ENCODE results near the gene L3MBTL4.

Gene L3MBTL4

GRCh38 chr18:6222271-6222670, 192.4 kb downstream of the L3MBTL4 start:
- H3K4me3 ChIP-seq (replicated peaks; ENCODE audit: low read depth, low read length): no peak overlapping the region
- DNase-seq (ENCODE audit: extremely low read depth, low read depth): no peak
- TF ChIP-seq CTCF (IDR thresholded peaks at IDR 0.05; ENCODE audit: low read depth, low read length, missing control alignments): no peak

- DNase-seq (ENCODE audit: extremely low read depth, low read depth): no peak
- no peak overlapping the region for H3K4me3 ChIP-seq (replicated peaks; ENCODE audit: low read depth, low read length)
- TF ChIP-seq CTCF (IDR thresholded peaks at IDR 0.05; ENCODE audit: low read depth, low read length, missing control alignments): no peak
Measured at GRCh38 chr18:6221602-6222014, 193.1 kb downstream of the L3MBTL4 start.

- no peak for DNase-seq (ENCODE audit: extremely low read depth, low read depth)
- TF ChIP-seq CTCF (IDR thresholded peaks at IDR 0.05; ENCODE audit: low read depth, low read length, missing control alignments): no peak
- no peak overlapping the region for H3K4me3 ChIP-seq (replicated peaks; ENCODE audit: low read depth, low read length)
Measured at GRCh38 chr18:6220129-6220528, 194.6 kb downstream of the L3MBTL4 start.

GRCh38 chr18:6219116-6219717, 195.5 kb downstream of the L3MBTL4 start:
- peak; percentile 20 for DNase-seq (ENCODE audit: extremely low read depth, low read depth)
- peak; percentile 82 for TF ChIP-seq CTCF (IDR thresholded peaks at IDR 0.05; ENCODE audit: low read depth, low read length, missing control alignments)
- no peak overlapping the region for H3K4me3 ChIP-seq (replicated peaks; ENCODE audit: low read depth, low read length)

GRCh38 chr18:6215888-6216287, 198.8 kb downstream of the L3MBTL4 start:
- H3K4me3 ChIP-seq (replicated peaks; ENCODE audit: low read depth, low read length): no peak overlapping the region
- TF ChIP-seq CTCF (IDR thresholded peaks at IDR 0.05; ENCODE audit: low read depth, low read length, missing control alignments): no peak
- DNase-seq (ENCODE audit: extremely low read depth, low read depth): no peak

GRCh38 chr18:6211174-6211504, 203.6 kb downstream of the L3MBTL4 start:
- H3K4me3 ChIP-seq (replicated peaks; ENCODE audit: low read depth, low read length): no peak overlapping the region
- DNase-seq (ENCODE audit: extremely low read depth, low read depth): no peak
- TF ChIP-seq CTCF (IDR thresholded peaks at IDR 0.05; ENCODE audit: low read depth, low read length, missing control alignments): no peak
